ENCODE measurements around the gene SFMBT1. TPM values are rescaled to one million over a fixed set of nuclear protein-coding genes. Genes with fewer than 3 reads are reported as not detected.

The SFMBT1 gene
- total and polyA plus RNA-seq, 2 of the 4 experiments (the other 2 are of a cell fraction) = 1.0 to 1.8 TPM

DNA sequence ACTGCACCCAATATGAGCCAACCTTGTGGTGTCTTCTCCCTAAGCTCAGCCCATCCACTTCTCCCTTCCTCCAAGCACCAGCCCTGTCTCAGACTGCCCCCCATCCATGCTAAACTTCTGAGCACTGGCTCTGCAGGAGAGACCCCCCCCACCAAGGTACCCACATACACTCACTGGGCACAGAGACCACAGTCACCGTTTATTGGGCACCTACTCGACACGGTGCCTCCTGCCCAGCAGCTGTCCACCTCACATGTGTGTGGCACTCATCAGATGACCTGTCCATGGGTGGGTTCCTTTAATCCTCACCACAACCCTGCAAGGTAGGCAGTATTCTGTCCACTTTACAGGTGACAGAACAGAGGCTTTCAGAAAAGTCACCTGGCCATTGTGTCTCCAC, 22.3 kb upstream of the SFMBT1 start:
- no peaks in the 10 kb centered on the region for H3K79me1 ChIP-seq (ENCODE audit: low read depth in 1 of 2, low read length in 2 of 2)
- H2BK20ac ChIP-seq (ENCODE audit: low read depth, low read length) = no peak overlapping the region
- no peak overlapping the region for H3K4ac ChIP-seq (ENCODE audit: low read depth, low read length)
- H2AK9ac ChIP-seq (replicated peaks; ENCODE audit: low read depth, low read length, poor library complexity) = no peak overlapping the region
- TF ChIP-seq MAZ (IDR thresholded peaks at IDR 0.05; ENCODE audit: borderline replicate concordance, low read depth, low read length) (no peak), FOS (IDR thresholded peaks at IDR 0.05; ENCODE audit: low read depth, low read length) (no peak), MXI1 (IDR thresholded peaks at IDR 0.05; ENCODE audit: borderline replicate concordance, low read depth, low read length) (no peak), CEBPB (IDR thresholded peaks at IDR 0.05; ENCODE audit: low read depth, low read length) (no peak), RCOR1 (IDR thresholded peaks at IDR 0.05; ENCODE audit: insufficient replicate concordance, low read length) (no peak), CTCF (conservative IDR thresholded peaks at IDR 0.05; ENCODE audit: low read depth, low read length) (no peak), POLR2A (IDR thresholded peaks at IDR 0.05; ENCODE audit: low read depth, low read length) (no peak), CHD1 (IDR thresholded peaks at IDR 0.05; ENCODE audit: low read depth, low read length) (no peak), SMC3 (IDR thresholded peaks at IDR 0.05; ENCODE audit: low read depth, low read length) (no peak), RAD21 (IDR thresholded peaks at IDR 0.05; ENCODE audit: low read length) (no peak), BHLHE40 (IDR thresholded peaks at IDR 0.05; ENCODE audit: low read depth, low read length) (no peak), NFE2L2 (IDR thresholded peaks at IDR 0.05; ENCODE audit: low read depth, low read length) (no peak), RFX5 (IDR thresholded peaks at IDR 0.05; ENCODE audit: low read depth, low read length) (no peak), MAFK (IDR thresholded peaks at IDR 0.05; ENCODE audit: low read depth, low read length) (no peak)
- TF ChIP-seq, protein P1, sequence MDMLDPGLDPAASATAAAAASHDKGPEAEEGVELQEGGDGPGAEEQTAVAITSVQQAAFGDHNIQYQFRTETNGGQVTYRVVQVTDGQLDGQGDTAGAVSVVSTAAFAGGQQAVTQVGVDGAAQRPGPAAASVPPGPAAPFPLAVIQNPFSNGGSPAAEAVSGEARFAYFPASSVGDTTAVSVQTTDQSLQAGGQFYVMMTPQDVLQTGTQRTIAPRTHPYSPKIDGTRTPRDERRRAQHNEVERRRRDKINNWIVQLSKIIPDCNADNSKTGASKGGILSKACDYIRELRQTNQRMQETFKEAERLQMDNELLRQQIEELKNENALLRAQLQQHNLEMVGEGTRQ (IDR thresholded peaks at IDR 0.05; ENCODE audit: low read depth, low read length) = no peak
- TF ChIP-seq, protein P2, sequence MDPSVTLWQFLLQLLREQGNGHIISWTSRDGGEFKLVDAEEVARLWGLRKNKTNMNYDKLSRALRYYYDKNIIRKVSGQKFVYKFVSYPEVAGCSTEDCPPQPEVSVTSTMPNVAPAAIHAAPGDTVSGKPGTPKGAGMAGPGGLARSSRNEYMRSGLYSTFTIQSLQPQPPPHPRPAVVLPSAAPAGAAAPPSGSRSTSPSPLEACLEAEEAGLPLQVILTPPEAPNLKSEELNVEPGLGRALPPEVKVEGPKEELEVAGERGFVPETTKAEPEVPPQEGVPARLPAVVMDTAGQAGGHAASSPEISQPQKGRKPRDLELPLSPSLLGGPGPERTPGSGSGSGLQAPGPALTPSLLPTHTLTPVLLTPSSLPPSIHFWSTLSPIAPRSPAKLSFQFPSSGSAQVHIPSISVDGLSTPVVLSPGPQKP (IDR thresholded peaks at IDR 0.05; ENCODE audit: borderline replicate concordance, low read depth, low read length) = no peak
- no peak overlapping the region for H3K27ac ChIP-seq (ENCODE audit: insufficient read depth, low read length)
- no TSS peak for BruUV-seq (replicated peaks)
- no peak overlapping the region for H4K5ac ChIP-seq (ENCODE audit: low read depth, low read length)
- H3K9me1 ChIP-seq (ENCODE audit: insufficient read depth, low read length) = no peaks in the 10 kb centered on the region
- no peak overlapping the region for H3K14ac ChIP-seq (replicated peaks; ENCODE audit: low read depth, low read length)
- no peak overlapping the region for H2AK5ac ChIP-seq (ENCODE audit: low read depth, low read length)
- H4K91ac ChIP-seq (ENCODE audit: insufficient read depth, low read depth, low read length) = no peak overlapping the region
- intact Hi-C loops (cut with micrococcal nuclease) = no loop called here
- ChIA-PET CTCF (no interaction called here), POLR2A (ENCODE audit: unreplicated experiment) (no interaction called here)
- peaks cover 10% of the 10 kb centered on the region for H3K27me3 ChIP-seq (ENCODE audit: control insufficient read depth, insufficient read depth, low read length)
- no peak overlapping the region for H3K18ac ChIP-seq (ENCODE audit: low read depth, low read length)
- H3K9ac ChIP-seq (ENCODE audit: low read depth, low read length) = no peak overlapping the region
- no peak overlapping the region for H3K23ac ChIP-seq (ENCODE audit: low read depth, low read length)
- H2BK15ac ChIP-seq (ENCODE audit: low read depth, low read length) = no peak overlapping the region
- ATAC-seq (ENCODE audit: low read depth) (no peak), DNase-seq (no peak)
- WGBS, 2 experiments (ENCODE audit: extremely low coverage in 2 of 2, insufficient read length in 1 of 2) = no CpG with 5 or more reads among the region's 3 CpGs
- H4K8ac ChIP-seq (ENCODE audit: low read depth in 2 of 2, low read length in 2 of 2) = no peak overlapping the region
- no peak overlapping the region for H2AFZ ChIP-seq (replicated peaks; ENCODE audit: low read length, poor library complexity)
- H2BK5ac ChIP-seq (ENCODE audit: low read depth, low read length, poor library complexity, severe bottlenecking) = no peak overlapping the region
- no peak overlapping the region for H2BK120ac ChIP-seq (ENCODE audit: low read depth, low read length)
- in situ Hi-C loops (cut with MboI; ENCODE audit: low sequenced_read_pairs) = no loop called here
- dilution Hi-C loops (cut with HindIII; ENCODE audit: low sequenced_read_pairs, unreplicated experiment) = no loop called here
- no peaks in the 10 kb centered on the region for H4K20me1 ChIP-seq (ENCODE audit: insufficient read depth, low read length)
- H3K9me3 ChIP-seq (ENCODE audit: control insufficient read depth, insufficient read depth, low read length) = no peaks in the 10 kb centered on the region
- peaks cover 3% of the 10 kb centered on the region; the same call in 1 of the 2 replicates for H3K4me1 ChIP-seq (ENCODE audit: control insufficient read depth, insufficient read depth, low read length)
- no peak overlapping the region for H3K4me3 ChIP-seq (ENCODE audit: insufficient read depth, low read depth, low read length)
- H3K56ac ChIP-seq (ENCODE audit: extremely low read depth, insufficient read depth, low read length) = no peak overlapping the region
- H3K36me3 ChIP-seq (ENCODE audit: control insufficient read depth, insufficient read depth, low read length) = no peaks in the 10 kb centered on the region
- no peak overlapping the region for H3K4me2 ChIP-seq (ENCODE audit: low read depth, low read length)

Measured in IMR-90 (cell line).